GM12878 (cell line): ENCODE measurements around the gene MYBBP1A. TPM values are rescaled to one million over a fixed set of nuclear protein-coding genes. Genes with fewer than 3 reads are reported as not detected.

Source experiments
- ATAC-seq: fragments of 200-7000 bp; cut with Tn5 transposase; 3 replicates; pipeline ENCODE4 v1.9.1; 2020; ENCODE audit warnings: mild to moderate bottlenecking, moderate library complexity
- BruUV-seq: library from RNA; stranded (reverse); fragments of 400-500 nt; replicated peaks from 2 replicates; lab custom pipeline; 2021; lab: Mats Ljungman, UMichigan
- CTCF ChIA-PET: fragments of 300-600 bp; sonication (Branson Sonifier 250); formaldehyde crosslinking; extraction: SDS; loops from one replicate; lab custom pipeline; 2021; ENCODE audit warnings: inconsistent platforms; lab: Yijun Ruan, JAX
- POLR2A ChIA-PET: fragments of 350-600 bp; formaldehyde crosslinking; extraction: SDS; loops from one replicate; lab custom pipeline; 2021; ENCODE audit warnings: inconsistent platforms; lab: Charles Lee
- RAD21 ChIA-PET: fragments of 300-600 bp; sonication (Branson Sonifier 250); formaldehyde crosslinking; loops from one replicate; lab custom pipeline; 2023; ENCODE audit warnings: antibody characterized with exemption; ENCODE audit not compliant: unreplicated experiment; lab: Charles Lee
- SMC1A ChIA-PET: fragments of 300-600 bp; sonication (Branson Sonifier 250); formaldehyde crosslinking; loops from one replicate; lab custom pipeline; 2023; ENCODE audit not compliant: unreplicated experiment, uncharacterized antibody; lab: Charles Lee
- DNase-seq: peaks from one replicate; pipeline ENCODE4 v3.0.0-alpha.2; 2011; ENCODE audit warnings: low read depth, low spot score
- FAIRE-seq: peaks from 3 replicates; lab custom pipeline; 2011; peaks lifted over from hg19 to GRCh38; lab: Jason Lieb, UNC
- H2AFZ ChIP-seq: 2 replicates; pipeline ENCODE4 v1.6.0; 2011; ENCODE audit warnings: low read depth, low read length, control low read depth; ENCODE audit not compliant: control insufficient read depth
- H3K27ac ChIP-seq: 2 replicates; pipeline ENCODE4 v1.5.1; 2011; ENCODE audit warnings: control low read depth; ENCODE audit not compliant: control insufficient read depth, insufficient read depth
- H3K27me3 ChIP-seq, 2 experiments: replicated peaks in 1 of 2; 2 replicates each; pipeline versions ENCODE4 v1.6.0 to v1.6.1; 2011; ENCODE audit warnings: low read length in 1 of 2; ENCODE audit not compliant: control insufficient read depth in 2 of 2, insufficient read depth in 2 of 2
- H3K36me3 ChIP-seq, 2 experiments: 2 replicates each; pipeline ENCODE4 v1.5.1; 2011; ENCODE audit warnings: low read length in 1 of 2; ENCODE audit not compliant: control insufficient read depth in 2 of 2, insufficient read depth in 2 of 2
- H3K4me1 ChIP-seq: 2 replicates; pipeline ENCODE4 v1.6.1; 2011; ENCODE audit warnings: mild to moderate bottlenecking, low read length, moderate library complexity, mixed read lengths; ENCODE audit not compliant: control insufficient read depth, insufficient read depth
- H3K4me2 ChIP-seq: 2 replicates; pipeline ENCODE4 v1.6.0; 2011; ENCODE audit warnings: control low read depth; ENCODE audit not compliant: control insufficient read depth, insufficient read depth
- H3K4me3 ChIP-seq: fragments of 200-600 bp; sonication (generic); 2 replicates; pipeline ENCODE4 v1.5.1; 2016
- H3K79me2 ChIP-seq: 2 replicates; pipeline ENCODE4 v1.6.0; 2011; ENCODE audit warnings: low read length; ENCODE audit not compliant: control insufficient read depth, insufficient read depth
- H3K9ac ChIP-seq: 2 replicates; pipeline ENCODE4 v1.8.0; 2011; ENCODE audit warnings: low read length, control low read depth, mixed read lengths; ENCODE audit not compliant: control insufficient read depth, insufficient read depth
- H3K9me3 ChIP-seq: replicated peaks from 3 replicates; pipeline ENCODE4 v1.5.1; 2011; ENCODE audit warnings: mild to moderate bottlenecking, low read length; ENCODE audit not compliant: control insufficient read depth, insufficient read depth
- H4K20me1 ChIP-seq: 2 replicates; pipeline ENCODE4 v1.6.0; 2011; ENCODE audit not compliant: control insufficient read depth, insufficient read depth
- CBFB ChIP-seq: IDR thresholded peaks from 2 replicates; pipeline ENCODE4 v1.6.1; 2016; ENCODE audit warnings: antibody characterized with exemption, low read depth
- IKZF1 ChIP-seq: fragments of 450-650 bp; conservative IDR thresholded peaks from 2 replicates; pipeline ENCODE4 v1.6.1; 2017; ENCODE audit warnings: antibody characterized with exemption, mild to moderate bottlenecking
- NKRF ChIP-seq: fragments of 450-650 bp; conservative IDR thresholded peaks from 2 replicates; pipeline ENCODE4 v1.6.1; 2017; ENCODE audit warnings: mild to moderate bottlenecking, moderate library complexity
- RELA ChIP-seq: fragments of 450-650 bp; IDR thresholded peaks from 2 replicates; pipeline ENCODE4 v1.8.0; 2014; ENCODE audit warnings: borderline replicate concordance; ENCODE audit not compliant: partially characterized antibody
- SIN3A ChIP-seq: IDR thresholded peaks from 2 replicates; pipeline ENCODE4 v1.6.1; 2012; ENCODE audit warnings: low read depth, low read length, improper control_type of control experiment
- ZNF24 ChIP-seq: fragments of 450-650 bp; IDR thresholded peaks from 2 replicates; pipeline ENCODE4 v1.6.1; 2017; ENCODE audit warnings: antibody characterized with exemption, mild to moderate bottlenecking
- WGBS: methylation state at CpG from one replicate; pipeline ENCODE4 v1.1.6; 2016; ENCODE audit warnings: low lambda C conversion rate; ENCODE audit not compliant: insufficient replicate concordance, insufficient coverage; ENCODE audit errors: missing lambda C conversion rate; 5-methylcytosine and 5-hydroxymethylcytosine counted together
- in situ Hi-C: fragments of 300-500 bp; cut with MboI; formaldehyde crosslinking; loops from 9 replicates; pipeline ENCODE4 v1.14.3; 2018; ENCODE audit warnings: mixed read lengths
- intact Hi-C: fragments of 100-400 bp; cut with micrococcal nuclease; formaldehyde crosslinking; loops from one replicate; pipeline ENCODE4 v1.14.2; 2022; ENCODE audit not compliant: unreplicated experiment
- polyA plus RNA-seq, 11 experiments: library from polyadenylated mRNA; depleted of rRNA in 4 of 11; unstranded in 6 of 11; stranded (reverse) in 5 of 11; fragments of >200 nt; fragmentation: Nextera tagmentation in 4 of 11; fragmentation: Illumina TruSeq in 1 of 11; extraction: Ambion mirVana in 4 of 11; extraction: Trizol in 1 of 11; gene quantifications; 1 replicate in 1 of 11; 2 replicates in 10 of 11; pipeline versions ENCODE4 v1.2.1 to v1.2.3, GENCODE V29; 2011 to 2016; ENCODE audit warnings: inconsistent platforms in 2 of 11, missing spikeins in 2 of 11, low read depth in 1 of 11
- total RNA-seq, 4 experiments: library from RNA; depleted of rRNA in 3 of 4; stranded (reverse); fragments of >200 nt in 3 of 4; fragmentation: Illumina TruSeq in 1 of 4; extraction: Trizol in 1 of 4; gene quantifications; 2 replicates each; pipeline versions ENCODE4 v1.2.1 to v1.2.3, GENCODE V29; 2013 to 2021
- TF ChIP-seq, protein P1 (sequence below): IDR thresholded peaks from 2 replicates; pipeline ENCODE4 v1.6.1; 2011; ENCODE audit warnings: low read depth, mild to moderate bottlenecking, low read length, moderate library complexity, borderline replicate concordance; ENCODE audit errors: extremely low read depth
- TF ChIP-seq, protein P2 (sequence below), 3 experiments: IDR thresholded peaks in 2 of 3; conservative IDR thresholded peaks in 1 of 3; 2 replicates each; pipeline ENCODE4 v1.5.1; 2011; ENCODE audit warnings: low read depth in 3 of 3, low read length in 3 of 3, mild to moderate bottlenecking in 3 of 3, control low read depth in 2 of 3, moderate library complexity in 2 of 3, inconsistent platforms in 1 of 3, mixed read lengths in 1 of 3; ENCODE audit not compliant: control insufficient read depth in 2 of 3, insufficient read depth in 1 of 3; ENCODE audit errors: extremely low read depth in 1 of 3
- TF ChIP-seq, protein P3 (sequence below): fragments of 150-350 bp; IDR thresholded peaks from 2 replicates; pipeline ENCODE4 v1.6.1; 2016; ENCODE audit warnings: low read depth, low read length

Gene MYBBP1A
- total and polyA plus RNA-seq, 10 of the 15 experiments (the other 5 are each of a cell fraction or from before 2014, with no cell fraction given) = 2.5 to 121 (median 71.6) TPM

- SMC1A ChIA-PET = no interaction called here
- no peak for FAIRE-seq
- in situ Hi-C loops (no loop called here), intact Hi-C loops (no loop called here)
- no peak overlapping the region for H3K27ac ChIP-seq
- no peaks in the 10 kb centered on the region for H3K9me3 ChIP-seq
- 95% methylated on average over 14 of the region's 15 CpGs for WGBS
- ATAC-seq = no peak
- DNase-seq = no peak
- CTCF ChIA-PET = no interaction called here
- H3K4me3 ChIP-seq = no peak overlapping the region
- H3K4me1 ChIP-seq = no peaks in the 10 kb centered on the region
- peaks cover 0 to 49% of the 10 kb centered on the region in 2 experiments; a peak in 3 of 4 replicates for H3K36me3 ChIP-seq
- no peak overlapping the region for H2AFZ ChIP-seq
- H3K27me3 ChIP-seq = no peaks in the 10 kb centered on the region
- BruUV-seq = no TSS peak
- POLR2A ChIA-PET = no interaction called here
- no peak overlapping the region for H3K4me2 ChIP-seq
- RAD21 ChIA-PET = no interaction called here
- no peaks in the 10 kb centered on the region for H4K20me1 ChIP-seq
- H3K79me2 ChIP-seq = no peaks in the 10 kb centered on the region
- no peak overlapping the region for H3K9ac ChIP-seq
- TF ChIP-seq ZNF24 = no peak
- TF ChIP-seq, protein P1, sequence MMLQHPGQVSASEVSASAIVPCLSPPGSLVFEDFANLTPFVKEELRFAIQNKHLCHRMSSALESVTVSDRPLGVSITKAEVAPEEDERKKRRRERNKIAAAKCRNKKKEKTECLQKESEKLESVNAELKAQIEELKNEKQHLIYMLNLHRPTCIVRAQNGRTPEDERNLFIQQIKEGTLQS = no peak
- no peak for TF ChIP-seq NKRF
- TF ChIP-seq IKZF1 = no peak
- TF ChIP-seq CBFB = no peak
- TF ChIP-seq, protein P2, sequence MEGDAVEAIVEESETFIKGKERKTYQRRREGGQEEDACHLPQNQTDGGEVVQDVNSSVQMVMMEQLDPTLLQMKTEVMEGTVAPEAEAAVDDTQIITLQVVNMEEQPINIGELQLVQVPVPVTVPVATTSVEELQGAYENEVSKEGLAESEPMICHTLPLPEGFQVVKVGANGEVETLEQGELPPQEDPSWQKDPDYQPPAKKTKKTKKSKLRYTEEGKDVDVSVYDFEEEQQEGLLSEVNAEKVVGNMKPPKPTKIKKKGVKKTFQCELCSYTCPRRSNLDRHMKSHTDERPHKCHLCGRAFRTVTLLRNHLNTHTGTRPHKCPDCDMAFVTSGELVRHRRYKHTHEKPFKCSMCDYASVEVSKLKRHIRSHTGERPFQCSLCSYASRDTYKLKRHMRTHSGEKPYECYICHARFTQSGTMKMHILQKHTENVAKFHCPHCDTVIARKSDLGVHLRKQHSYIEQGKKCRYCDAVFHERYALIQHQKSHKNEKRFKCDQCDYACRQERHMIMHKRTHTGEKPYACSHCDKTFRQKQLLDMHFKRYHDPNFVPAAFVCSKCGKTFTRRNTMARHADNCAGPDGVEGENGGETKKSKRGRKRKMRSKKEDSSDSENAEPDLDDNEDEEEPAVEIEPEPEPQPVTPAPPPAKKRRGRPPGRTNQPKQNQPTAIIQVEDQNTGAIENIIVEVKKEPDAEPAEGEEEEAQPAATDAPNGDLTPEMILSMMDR (IDR thresholded peaks at IDR 0.05 in 2 of 3, conservative IDR thresholded peaks at IDR 0.05 in 1 of 3; ENCODE audit: control insufficient read depth in 2 of 3, extremely low read depth in 1 of 3, insufficient read depth in 1 of 3, low read depth in 3 of 3, low read length in 3 of 3) = no peak
- TF ChIP-seq, protein P3, sequence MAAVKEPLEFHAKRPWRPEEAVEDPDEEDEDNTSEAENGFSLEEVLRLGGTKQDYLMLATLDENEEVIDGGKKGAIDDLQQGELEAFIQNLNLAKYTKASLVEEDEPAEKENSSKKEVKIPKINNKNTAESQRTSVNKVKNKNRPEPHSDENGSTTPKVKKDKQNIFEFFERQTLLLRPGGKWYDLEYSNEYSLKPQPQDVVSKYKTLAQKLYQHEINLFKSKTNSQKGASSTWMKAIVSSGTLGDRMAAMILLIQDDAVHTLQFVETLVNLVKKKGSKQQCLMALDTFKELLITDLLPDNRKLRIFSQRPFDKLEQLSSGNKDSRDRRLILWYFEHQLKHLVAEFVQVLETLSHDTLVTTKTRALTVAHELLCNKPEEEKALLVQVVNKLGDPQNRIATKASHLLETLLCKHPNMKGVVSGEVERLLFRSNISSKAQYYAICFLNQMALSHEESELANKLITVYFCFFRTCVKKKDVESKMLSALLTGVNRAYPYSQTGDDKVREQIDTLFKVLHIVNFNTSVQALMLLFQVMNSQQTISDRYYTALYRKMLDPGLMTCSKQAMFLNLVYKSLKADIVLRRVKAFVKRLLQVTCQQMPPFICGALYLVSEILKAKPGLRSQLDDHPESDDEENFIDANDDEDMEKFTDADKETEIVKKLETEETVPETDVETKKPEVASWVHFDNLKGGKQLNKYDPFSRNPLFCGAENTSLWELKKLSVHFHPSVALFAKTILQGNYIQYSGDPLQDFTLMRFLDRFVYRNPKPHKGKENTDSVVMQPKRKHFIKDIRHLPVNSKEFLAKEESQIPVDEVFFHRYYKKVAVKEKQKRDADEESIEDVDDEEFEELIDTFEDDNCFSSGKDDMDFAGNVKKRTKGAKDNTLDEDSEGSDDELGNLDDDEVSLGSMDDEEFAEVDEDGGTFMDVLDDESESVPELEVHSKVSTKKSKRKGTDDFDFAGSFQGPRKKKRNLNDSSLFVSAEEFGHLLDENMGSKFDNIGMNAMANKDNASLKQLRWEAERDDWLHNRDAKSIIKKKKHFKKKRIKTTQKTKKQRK = no peak
- TF ChIP-seq RELA = no peak
- TF ChIP-seq SIN3A = no peak
These were observed 14.4 kb downstream of the MYBBP1A start for GRCh38 chr17:4540687-4541327.
